H1 (cell line): Measurements from ENCODE around the gene TMEM235.

Experiments used
- CEBPB ChIP-seq: IDR thresholded peaks from 2 replicates; pipeline ENCODE4 v1.6.1; 2012; ENCODE audit warnings: low read depth, low read length
- EP300 ChIP-seq, 2 experiments: IDR thresholded peaks; 1 replicate in 1 of 2; 2 replicates in 1 of 2; pipeline ENCODE4 v1.6.1; 2011 to 2012; ENCODE audit warnings: low read depth in 2 of 2, low read length in 2 of 2, mild to moderate bottlenecking in 2 of 2, borderline replicate concordance in 1 of 2, inconsistent platforms in 1 of 2, moderate library complexity in 1 of 2
- KDM5A ChIP-seq: fragments of 200-600 bp; IDR thresholded peaks from 2 replicates; pipeline ENCODE4 v1.7.1; 2012; ENCODE audit warnings: mild to moderate bottlenecking, low read length, inconsistent platforms, mixed read lengths

DNA sequence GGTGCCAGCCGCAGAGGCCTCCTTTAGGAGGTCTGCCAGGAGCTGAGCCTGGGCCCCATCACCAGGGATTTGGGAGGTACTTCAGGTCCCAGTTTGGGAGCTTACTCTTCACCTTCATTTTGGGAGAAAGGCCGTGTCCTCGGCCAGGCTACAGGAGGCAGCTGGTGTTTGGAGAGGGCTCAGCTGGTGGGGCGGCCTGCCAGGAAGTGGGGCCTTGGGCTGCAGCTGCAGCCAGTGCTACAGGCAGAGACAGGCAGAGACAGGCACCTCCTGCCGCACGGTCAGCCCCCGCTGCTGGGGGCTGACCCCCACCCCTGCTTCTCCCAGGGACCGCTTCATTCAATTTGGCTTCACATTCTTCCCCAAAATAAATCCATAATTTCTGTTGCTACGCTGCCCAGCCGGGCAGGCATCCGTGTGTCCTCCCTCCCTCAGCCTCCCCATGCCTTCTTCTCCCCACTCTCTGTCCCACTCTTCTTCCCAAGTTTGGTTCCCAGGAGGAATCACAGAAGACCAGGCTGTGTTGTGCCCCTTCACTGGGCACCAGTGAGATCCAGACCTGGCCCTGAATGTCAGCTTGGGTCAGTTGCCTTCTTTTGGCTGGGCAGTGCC, 6.1 kb downstream of the TMEM235 start:
- no peak for TF ChIP-seq KDM5A
- TF ChIP-seq CEBPB, result no peak
- TF ChIP-seq EP300 (IDR thresholded peaks at IDR 0.05; ENCODE audit: borderline replicate concordance in 1 of 2, low read depth in 2 of 2, low read length in 2 of 2), result no peak
